Endothelial cell of umbilical vein (primary cell): ENCODE measurements around the gene ANKRD16. TPM values are rescaled to one million over a fixed set of nuclear protein-coding genes. Genes with fewer than 3 reads are reported as not detected.

Source experiments
- BruUV-seq: library from RNA; stranded (reverse); fragments of 400-500 nt; replicated peaks from 2 replicates; lab custom pipeline; 2021; lab: Mats Ljungman, UMichigan
- CTCF ChIA-PET: fragments of 300-600, 350-600 bp; sonication (Branson Sonifier 250); formaldehyde crosslinking; loops from one replicate; lab custom pipeline; 2021; ENCODE audit warnings: antibody characterized with exemption, inconsistent platforms; lab: Charles Lee
- POLR2A ChIA-PET: fragments of 300-600, 350-600 bp; sonication (Branson Sonifier 250); formaldehyde crosslinking; loops from one replicate; lab custom pipeline; 2021; ENCODE audit warnings: antibody characterized with exemption, inconsistent platforms; lab: Charles Lee
- DNase-seq: peaks from one replicate; pipeline ENCODE4 v3.0.0-alpha.2; 2011; ENCODE audit warnings: low read depth, low spot score
- FAIRE-seq: peaks from 2 replicates; lab custom pipeline; 2011; peaks lifted over from hg19 to GRCh38; lab: Jason Lieb, UNC
- H2AFZ ChIP-seq: 2 replicates; pipeline ENCODE4 v1.6.0; 2012; ENCODE audit warnings: low read depth, low read length, control low read depth, inconsistent platforms
- H3K27ac ChIP-seq: 2 replicates; pipeline ENCODE4 v1.5.1; 2011; ENCODE audit warnings: low read depth, mild to moderate bottlenecking, control low read depth, low read length, moderate library complexity; ENCODE audit not compliant: insufficient read depth
- H3K27me3 ChIP-seq, 2 experiments: 2 replicates each; pipeline versions ENCODE4 v1.6.0 to v1.6.1; 2011; ENCODE audit warnings: low read length in 2 of 2, mixed read lengths in 1 of 2; ENCODE audit not compliant: control insufficient read depth in 2 of 2, insufficient read depth in 2 of 2
- H3K36me3 ChIP-seq, 2 experiments: 2 replicates in 1 of 2; 3 replicates in 1 of 2; pipeline ENCODE4 v1.5.1; 2011; ENCODE audit warnings: low read length in 2 of 2, mild to moderate bottlenecking in 1 of 2, moderate library complexity in 1 of 2; ENCODE audit not compliant: control insufficient read depth in 2 of 2, insufficient read depth in 2 of 2; ENCODE audit errors: extremely low read depth in 1 of 2
- H3K4me1 ChIP-seq: 3 replicates; pipeline ENCODE4 v1.5.1; 2011; ENCODE audit warnings: mild to moderate bottlenecking, low read length; ENCODE audit not compliant: control insufficient read depth, insufficient read depth; ENCODE audit errors: extremely low read depth
- H3K4me2 ChIP-seq: 2 replicates; pipeline ENCODE4 v1.6.1; 2011; ENCODE audit warnings: low read length, control low read depth, mixed read lengths; ENCODE audit not compliant: insufficient read depth
- H3K4me3 ChIP-seq, 3 experiments: fragments of 200-600 bp in 1 of 3; sonication (generic), shearing (Covaris generic) in 1 of 3; replicated peaks in 1 of 3; 2 replicates each; pipeline ENCODE4 v1.5.1; 2011 to 2016; ENCODE audit warnings: control low read depth in 3 of 3, low read length in 3 of 3, mild to moderate bottlenecking in 2 of 3, inconsistent platforms in 1 of 3, low read depth in 1 of 3, moderate library complexity in 1 of 3; ENCODE audit not compliant: insufficient read depth in 1 of 3
- H3K79me2 ChIP-seq: 2 replicates; pipeline ENCODE4 v1.6.0; 2012; ENCODE audit warnings: low read length, inconsistent platforms; ENCODE audit not compliant: control insufficient read depth, insufficient read depth
- H3K9ac ChIP-seq: replicated peaks from 2 replicates; pipeline ENCODE3; 2011; ENCODE audit warnings: low read length, control low read depth; ENCODE audit not compliant: insufficient read depth; ENCODE audit errors: extremely low read depth
- H3K9me1 ChIP-seq: replicated peaks from 3 replicates; pipeline ENCODE4 v1.6.0; 2011; ENCODE audit warnings: mild to moderate bottlenecking, low read length; ENCODE audit not compliant: control insufficient read depth, insufficient read depth; ENCODE audit errors: extremely low read depth
- H3K9me3 ChIP-seq: replicated peaks from 2 replicates; pipeline ENCODE4 v1.5.1; 2012; ENCODE audit warnings: low read length, inconsistent platforms; ENCODE audit not compliant: control insufficient read depth, insufficient read depth
- H4K20me1 ChIP-seq: replicated peaks from 2 replicates; pipeline ENCODE3; 2011; ENCODE audit warnings: mild to moderate bottlenecking, low read length; ENCODE audit not compliant: control insufficient read depth, insufficient read depth; ENCODE audit errors: extremely low read depth
- EZH2 ChIP-seq: IDR thresholded peaks from 2 replicates; pipeline ENCODE4 v1.6.1; 2012; ENCODE audit warnings: borderline replicate concordance, low read depth, mild to moderate bottlenecking, moderate library complexity, low read length, inconsistent platforms; ENCODE audit not compliant: severe bottlenecking
- FOS ChIP-seq: IDR thresholded peaks from 2 replicates; pipeline ENCODE4 v1.6.1; 2011; ENCODE audit warnings: mild to moderate bottlenecking, low read length, moderate library complexity, borderline replicate concordance; ENCODE audit not compliant: insufficient read depth
- GATA2 ChIP-seq: IDR thresholded peaks from 2 replicates; pipeline ENCODE4 v1.7.0; 2011; ENCODE audit warnings: low read depth, mild to moderate bottlenecking, moderate library complexity, mixed read lengths, low read length; ENCODE audit not compliant: insufficient read length, insufficient read depth
- JUN ChIP-seq: IDR thresholded peaks from 2 replicates; pipeline ENCODE4 v1.6.1; 2011; ENCODE audit warnings: borderline replicate concordance, low read depth; ENCODE audit not compliant: insufficient read length, insufficient read depth
- MYC ChIP-seq: IDR thresholded peaks from one replicate; pipeline ENCODE4 v1.6.1; 2011; ENCODE audit warnings: mild to moderate bottlenecking, low read depth, low read length
- POLR2A ChIP-seq: IDR thresholded peaks from 2 replicates; pipeline ENCODE4 v1.6.1; 2012; ENCODE audit warnings: low read depth, mild to moderate bottlenecking, control low read depth, low read length
- POLR2AphosphoS5 ChIP-seq: IDR thresholded peaks from 2 replicates; pipeline ENCODE4 v1.6.1; 2012; ENCODE audit warnings: low read depth, mild to moderate bottlenecking, control low read depth, low read length, moderate library complexity; ENCODE audit not compliant: insufficient read depth
- dilution Hi-C: fragments of 300-500 bp; cut with MboI; formaldehyde crosslinking; loops from one replicate; pipeline ENCODE4 v1.15.0; 2019; ENCODE audit warnings: low sequenced_read_pairs; ENCODE audit not compliant: extremely low pct_ligation_motif_present
- intact Hi-C: fragments of 100-400 bp; cut with micrococcal nuclease; formaldehyde crosslinking; loops from one replicate; pipeline ENCODE4 v1.10.0; 2022
- polyA plus RNA-seq, 4 experiments: library from polyadenylated mRNA; depleted of rRNA in 3 of 4; stranded (reverse) in 3 of 4; unstranded in 1 of 4; fragments of >200 nt; gene quantifications; 2 replicates each; pipeline versions ENCODE4 v1.2.1 to v1.2.3, GENCODE V29; 2011 to 2012; ENCODE audit warnings: missing spikeins in 1 of 4
- total RNA-seq: library from RNA; stranded (reverse); gene quantifications from 2 replicates; pipeline ENCODE4 v1.2.3, GENCODE V29; 2021
- TF ChIP-seq, protein P1 (sequence below), 2 donors: IDR thresholded peaks; 1 replicate in 1 of 2; 2 replicates in 1 of 2; pipeline ENCODE4 v1.5.1; 2011; ENCODE audit warnings: low read length in 2 of 2, mild to moderate bottlenecking in 2 of 2, moderate library complexity in 2 of 2, control low read depth in 1 of 2, inconsistent platforms in 1 of 2, low read depth in 1 of 2; ENCODE audit not compliant: insufficient read depth in 1 of 2; ENCODE audit errors: extremely low read depth in 1 of 2
- TF ChIP-seq, protein P2 (sequence below): IDR thresholded peaks from 2 replicates; pipeline ENCODE4 v1.6.1; 2011; ENCODE audit not compliant: insufficient read depth, insufficient read length

Gene ANKRD16
- total and polyA plus RNA-seq, 2 donors (not counting 3 experiments of a cell fraction or from before 2014, with no cell fraction given), result 6.9 to 8.0 TPM

DNA sequence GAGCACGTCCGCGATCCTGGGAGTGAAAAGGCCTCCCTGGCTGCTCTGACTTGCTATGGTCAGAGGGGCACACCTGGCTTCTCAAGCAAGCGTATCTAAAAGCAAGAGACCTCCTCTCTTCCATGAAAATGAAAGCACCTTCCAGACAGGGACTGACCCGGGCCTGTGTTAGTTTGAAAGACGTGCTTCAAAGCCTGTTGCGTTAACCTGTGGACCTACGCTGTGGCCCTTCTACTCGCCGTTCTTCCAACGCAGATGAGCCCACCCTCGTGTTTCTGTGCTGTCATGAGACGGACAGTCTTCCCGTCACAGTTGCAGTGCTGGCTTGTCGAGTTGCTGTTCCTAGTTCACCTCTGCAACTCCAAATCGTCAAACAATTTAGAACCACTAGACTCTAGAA lies 61.0 kb downstream of the ANKRD16 start:
- H3K27me3 ChIP-seq, result peaks cover 0 to 4% of the 10 kb centered on the region in 2 experiments
- POLR2A ChIA-PET, result no interaction called here
- dilution Hi-C loops, result no loop called here

DNA sequence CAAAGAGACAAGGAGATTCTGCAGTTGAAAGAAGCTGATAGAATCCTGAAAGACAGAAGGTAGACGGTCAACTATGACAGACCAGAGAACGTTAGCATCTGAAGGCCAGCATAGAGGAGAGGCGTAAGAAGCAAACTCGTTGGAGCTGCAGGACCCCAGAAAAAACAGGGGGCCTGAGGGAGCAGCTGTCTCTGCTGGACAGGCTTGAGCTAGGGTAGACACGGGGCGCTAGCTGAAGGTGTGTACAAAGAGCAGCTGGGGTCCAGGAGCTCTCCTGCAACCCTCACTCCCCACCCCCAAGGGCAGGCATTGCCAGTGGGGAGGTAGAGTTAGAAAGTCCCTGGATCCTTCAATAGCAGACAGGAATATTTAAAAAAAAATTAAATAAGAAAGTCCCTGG lies 61.9 kb downstream of the ANKRD16 start:
- Histone ChIP-seq H3K36me3 (no peaks in the 10 kb centered on the region), H3K9me1 (no peaks in the 10 kb centered on the region), H4K20me1 (no peaks in the 10 kb centered on the region), H3K9ac (no peak overlapping the region), H3K4me1 (no peaks in the 10 kb centered on the region), H3K27ac (no peak overlapping the region), H3K79me2 (no peaks in the 10 kb centered on the region), H2AFZ (no peak overlapping the region), H3K9me3 (no peaks in the 10 kb centered on the region), H3K27me3 (peaks cover 0 to 4% of the 10 kb centered on the region in 2 experiments), H3K4me3 (no peak overlapping the region), H3K4me2 (no peak overlapping the region)
- ChIA-PET POLR2A (no interaction called here), CTCF (interaction anchor here (1.0 kb wide), 1 partner anchor 16 kb away, joined by 3 read pairs; no protein-coding TSS in a partner anchor)
- no peak for DNase-seq
- no peak for FAIRE-seq
- BruUV-seq, result no TSS peak
- TF ChIP-seq EZH2 (no peak), POLR2A (no peak), POLR2AphosphoS5 (no peak), FOS (no peak), JUN (no peak), GATA2 (no peak), MYC (no peak)
- TF ChIP-seq, protein P1, sequence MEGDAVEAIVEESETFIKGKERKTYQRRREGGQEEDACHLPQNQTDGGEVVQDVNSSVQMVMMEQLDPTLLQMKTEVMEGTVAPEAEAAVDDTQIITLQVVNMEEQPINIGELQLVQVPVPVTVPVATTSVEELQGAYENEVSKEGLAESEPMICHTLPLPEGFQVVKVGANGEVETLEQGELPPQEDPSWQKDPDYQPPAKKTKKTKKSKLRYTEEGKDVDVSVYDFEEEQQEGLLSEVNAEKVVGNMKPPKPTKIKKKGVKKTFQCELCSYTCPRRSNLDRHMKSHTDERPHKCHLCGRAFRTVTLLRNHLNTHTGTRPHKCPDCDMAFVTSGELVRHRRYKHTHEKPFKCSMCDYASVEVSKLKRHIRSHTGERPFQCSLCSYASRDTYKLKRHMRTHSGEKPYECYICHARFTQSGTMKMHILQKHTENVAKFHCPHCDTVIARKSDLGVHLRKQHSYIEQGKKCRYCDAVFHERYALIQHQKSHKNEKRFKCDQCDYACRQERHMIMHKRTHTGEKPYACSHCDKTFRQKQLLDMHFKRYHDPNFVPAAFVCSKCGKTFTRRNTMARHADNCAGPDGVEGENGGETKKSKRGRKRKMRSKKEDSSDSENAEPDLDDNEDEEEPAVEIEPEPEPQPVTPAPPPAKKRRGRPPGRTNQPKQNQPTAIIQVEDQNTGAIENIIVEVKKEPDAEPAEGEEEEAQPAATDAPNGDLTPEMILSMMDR (IDR thresholded peaks at IDR 0.05; ENCODE audit: extremely low read depth in 1 of 2, insufficient read depth in 1 of 2, low read depth in 1 of 2, low read length in 2 of 2), result no peak
- TF ChIP-seq, protein P2, sequence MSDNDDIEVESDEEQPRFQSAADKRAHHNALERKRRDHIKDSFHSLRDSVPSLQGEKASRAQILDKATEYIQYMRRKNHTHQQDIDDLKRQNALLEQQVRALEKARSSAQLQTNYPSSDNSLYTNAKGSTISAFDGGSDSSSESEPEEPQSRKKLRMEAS, result no peak
- dilution Hi-C loops, result no loop called here
- intact Hi-C loops, result no loop called here

More for the DNA sequence above, 61.0 kb downstream of the ANKRD16 start:
- H3K4me3 ChIP-seq, result no peak overlapping the region
- no peaks in the 10 kb centered on the region for H4K20me1 ChIP-seq
- H3K27ac ChIP-seq, result no peak overlapping the region
- no peaks in the 10 kb centered on the region for H3K36me3 ChIP-seq
- no peaks in the 10 kb centered on the region for H3K4me1 ChIP-seq
- H3K9ac ChIP-seq, result no peak overlapping the region
- FAIRE-seq (no peak), DNase-seq (no peak)
- TF ChIP-seq GATA2 (no peak), EZH2 (no peak), JUN (no peak)
- TF ChIP-seq, protein P1 (IDR thresholded peaks at IDR 0.05; ENCODE audit: extremely low read depth in 1 of 2, insufficient read depth in 1 of 2, low read depth in 1 of 2, low read length in 2 of 2), result no peak
- TF ChIP-seq, protein P2, result no peak
- CTCF ChIA-PET, result no interaction called here
- H2AFZ ChIP-seq, result no peak overlapping the region
- no peaks in the 10 kb centered on the region for H3K9me3 ChIP-seq
- intact Hi-C loops, result no loop called here
- no peaks in the 10 kb centered on the region for H3K79me2 ChIP-seq
- no peak overlapping the region for H3K4me2 ChIP-seq
- no TSS peak for BruUV-seq
- no peaks in the 10 kb centered on the region for H3K9me1 ChIP-seq
